Esophagus muscularis mucosa (tissue), 4 donors: Measurements from ENCODE around the gene GRK5. TPM values are rescaled to one million over a fixed set of nuclear protein-coding genes. Genes with fewer than 3 reads are reported as not detected.

Source experiments
- DNase-seq: peaks from one replicate; pipeline ENCODE4 v3.0.0-alpha.2; 2017; ENCODE audit errors: extremely low spot score
- H3K27ac ChIP-seq, 4 donors: fragments of 200-600 bp; sonication (generic); replicated peaks in 1 of 4; 1 replicate in 3 of 4; 2 replicates in 1 of 4; pipeline ENCODE4 v1.5.1; 2016 to 2019; ENCODE audit warnings: mild to moderate bottlenecking in 1 of 4
- H3K27me3 ChIP-seq, 4 donors: fragments of 200-600 bp; sonication (generic); one replicate each; pipeline versions ENCODE4 v1.5.1 to v1.6.0; 2016 to 2019
- H3K36me3 ChIP-seq, 4 donors: fragments of 200-600 bp; sonication (generic); one replicate each; pipeline ENCODE4 v1.5.1; 2016 to 2019
- H3K4me1 ChIP-seq, 4 donors: fragments of 200-600 bp; sonication (generic); one replicate each; pipeline ENCODE4 v1.5.1; 2016 to 2019
- H3K4me3 ChIP-seq, 4 donors: fragments of 200-600 bp; sonication (generic); 1 replicate in 2 of 4; 2 replicates in 2 of 4; pipeline ENCODE4 v1.5.1; 2016 to 2019; ENCODE audit warnings: mild to moderate bottlenecking in 4 of 4, moderate library complexity in 1 of 4
- H3K9me3 ChIP-seq, 4 donors: fragments of 200-600 bp; sonication (generic); 1 replicate in 3 of 4; 2 replicates in 1 of 4; pipeline ENCODE4 v1.5.1; 2016 to 2019
- CTCF ChIP-seq, 3 experiments: fragments of 200-600 bp in 2 of 3; fragments of 450-650 bp in 1 of 3; sonication (generic) in 2 of 3; IDR thresholded peaks; one replicate each; pipeline ENCODE4 v1.5.1; 2017 to 2019; ENCODE audit warnings: antibody characterized with exemption in 3 of 3, mild to moderate bottlenecking in 2 of 3, moderate library complexity in 1 of 3
- EP300 ChIP-seq: sonication (generic); formaldehyde crosslinking; IDR thresholded peaks from one replicate; pipeline ENCODE4 v1.6.1; 2017; ENCODE audit warnings: antibody characterized with exemption
- POLR2A ChIP-seq: fragments of 450-650 bp; IDR thresholded peaks from one replicate; pipeline ENCODE4 v1.6.1; 2017; ENCODE audit warnings: antibody characterized with exemption, moderate library complexity, mild to moderate bottlenecking, low read depth
- POLR2AphosphoS5 ChIP-seq, 2 donors: sonication (generic); formaldehyde crosslinking; IDR thresholded peaks; one replicate each; pipeline ENCODE4 v1.6.1; 2017; ENCODE audit warnings: antibody characterized with exemption in 2 of 2
- WGBS: methylation state at CpG from one replicate; pipeline ENCODE4 v1.1.5; 2018; 5-methylcytosine and 5-hydroxymethylcytosine counted together
- intact Hi-C: fragments of 100-400 bp; cut with DNase I; formaldehyde crosslinking; loops from one replicate; pipeline ENCODE4 v1.15.1; 2023
- total RNA-seq, 4 donors: library from RNA; depleted of rRNA; stranded (reverse); fragments of >200 nt; gene quantifications; one replicate each; pipeline versions ENCODE4 v1.1.0 to v1.2.1, GENCODE V29; 2016

Gene GRK5
- total RNA-seq, 4 donors from 2014 or later, result 39.6 to 64.4 (median 50.7) TPM

GRCh38 chr10:119191881-119192280, 15.5 kb upstream of the GRK5 start:
- H3K27ac ChIP-seq, result no peak overlapping the region
- intact Hi-C loops, result no loop called here
- no peaks in the 10 kb centered on the region for H3K36me3 ChIP-seq
- WGBS, result 89% methylated on average over 4 of the region's 4 CpGs
- H3K27me3 ChIP-seq, result no peaks in the 10 kb centered on the region
- H3K4me1 ChIP-seq, result peaks cover 0 to 5% (median 0%) of the 10 kb centered on the region in 4 donors
- no peak overlapping the region for H3K4me3 ChIP-seq
- H3K9me3 ChIP-seq, result no peaks in the 10 kb centered on the region
- no peak for DNase-seq
- TF ChIP-seq POLR2A (no peak), CTCF (IDR thresholded peaks at IDR 0.05) (no peak), EP300 (no peak), POLR2AphosphoS5 (IDR thresholded peaks at IDR 0.05) (no peak)

- Histone ChIP-seq H3K36me3 (no peaks in the 10 kb centered on the region), H3K27me3 (no peaks in the 10 kb centered on the region), H3K4me1 (peaks cover 0 to 11% (median 5%) of the 10 kb centered on the region in 4 donors), H3K27ac (no peak overlapping the region), H3K4me3 (no peak overlapping the region), H3K9me3 (no peaks in the 10 kb centered on the region)
- TF ChIP-seq POLR2AphosphoS5 (IDR thresholded peaks at IDR 0.05) (no peak), CTCF (IDR thresholded peaks at IDR 0.05) (no peak), POLR2A (no peak), EP300 (no peak)
- WGBS, result 41% methylated on average over 4 of the region's 4 CpGs
- DNase-seq, result no peak
- intact Hi-C loops, result no loop called here
Measured at GRCh38 chr10:119197921-119198320, 9.4 kb upstream of the GRK5 start.

DNA sequence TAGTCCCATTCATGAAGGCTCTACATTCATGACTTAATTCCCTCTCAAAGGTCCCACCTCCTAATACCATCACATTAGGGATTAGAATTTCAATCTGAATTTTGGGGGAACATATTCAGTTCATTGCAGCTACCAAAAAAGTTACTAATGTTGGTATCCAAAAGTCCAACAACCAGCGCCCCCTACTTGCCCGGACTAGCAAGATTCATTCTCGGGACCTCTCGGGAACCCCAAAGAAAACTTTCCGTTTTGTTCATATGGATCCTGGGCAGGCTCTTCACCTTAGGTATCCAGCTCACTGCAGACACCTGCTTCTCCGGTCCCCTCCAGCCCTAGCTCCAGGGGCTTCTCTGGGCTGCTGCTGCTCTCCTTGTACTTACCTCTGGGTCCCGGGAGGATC, 8.9 kb upstream of the GRK5 start:
- Histone ChIP-seq H3K36me3 (no peaks in the 10 kb centered on the region), H3K4me1 (peaks cover 0 to 11% (median 5%) of the 10 kb centered on the region in 4 donors), H3K4me3 (no peak overlapping the region), H3K27ac (no peak overlapping the region), H3K27me3 (no peaks in the 10 kb centered on the region), H3K9me3 (no peaks in the 10 kb centered on the region)
- 53% methylated on average over 7 of the region's 7 CpGs for WGBS
- DNase-seq, result no peak
- intact Hi-C loops, result no loop called here
- TF ChIP-seq CTCF (IDR thresholded peaks at IDR 0.05) (peak; percentile 9 to 34 (median 16)), POLR2AphosphoS5 (IDR thresholded peaks at IDR 0.05) (no peak)

- WGBS, result 49% methylated on average over 9 of the region's 9 CpGs
Measured at GRCh38 chr10:119199231-119199992, 8.0 kb upstream of the GRK5 start.

More at GRCh38 chr10:119199231-119199992, 8.0 kb upstream of the GRK5 start:
- H3K27ac ChIP-seq, result no peak overlapping the region
- no peak for DNase-seq
- H3K9me3 ChIP-seq, result no peaks in the 10 kb centered on the region
- H3K27me3 ChIP-seq, result no peaks in the 10 kb centered on the region
- H3K4me3 ChIP-seq, result no peak overlapping the region
- TF ChIP-seq CTCF (IDR thresholded peaks at IDR 0.05) (peak; percentile 67 to 85 (median 79)), POLR2AphosphoS5 (IDR thresholded peaks at IDR 0.05) (peak in 1 of 2 donors; percentile 44), POLR2A (no peak)
- no peaks in the 10 kb centered on the region for H3K36me3 ChIP-seq
- H3K4me1 ChIP-seq, result peaks cover 0 to 11% (median 5%) of the 10 kb centered on the region in 4 donors
- intact Hi-C loops, result loop anchor here (1.0 kb wide), 1 partner anchor 246 kb away; no protein-coding TSS in a partner anchor
